GM23338 (cell line): ENCODE results near the gene DSE. TPM values are rescaled to one million over a fixed set of nuclear protein-coding genes. Genes with fewer than 3 reads are reported as not detected.

Experiments used
- ATAC-seq: fragments of 200-7000 bp; cut with Tn5 transposase; 3 replicates; pipeline ENCODE4 v1.9.1; 2020
- DNase-seq: peaks from one replicate; pipeline ENCODE4 v3.0.0-alpha.2; 2015; ENCODE audit warnings: low spot score
- H2AFZ ChIP-seq: fragments of 200-600 bp; sonication (generic); 2 replicates; pipeline ENCODE4 v1.8.0; 2016; ENCODE audit warnings: antibody characterized with exemption, mild to moderate bottlenecking, moderate library complexity
- H3F3A ChIP-seq: fragments of 200-600 bp; sonication (generic); replicated peaks from 2 replicates; pipeline ENCODE4 v1.8.0; 2017; ENCODE audit warnings: antibody characterized with exemption, mixed run types, low read depth
- H3K27ac ChIP-seq: fragments of 200-600 bp; sonication (generic); 2 replicates; pipeline ENCODE4 v1.6.1; 2016; ENCODE audit warnings: low read depth
- H3K27me3 ChIP-seq: fragments of 200-600 bp; sonication (generic); 2 replicates; pipeline ENCODE4 v1.8.0; 2016; ENCODE audit warnings: mild to moderate bottlenecking, mixed run types, moderate library complexity; ENCODE audit not compliant: insufficient read depth
- H3K36me3 ChIP-seq: fragments of 200-600 bp; sonication (generic); 2 replicates; pipeline ENCODE4 v1.8.0; 2016; ENCODE audit warnings: mild to moderate bottlenecking; ENCODE audit not compliant: insufficient read depth
- H3K4me1 ChIP-seq: fragments of 200-600 bp; sonication (generic); 2 replicates; pipeline ENCODE4 v1.8.0; 2016; ENCODE audit warnings: mild to moderate bottlenecking, moderate library complexity; ENCODE audit not compliant: insufficient read depth
- H3K4me2 ChIP-seq: fragments of 200-600 bp; sonication (generic); 2 replicates; pipeline ENCODE4 v1.7.1; 2017; ENCODE audit warnings: mixed run types
- H3K4me3 ChIP-seq: fragments of 200-600 bp; sonication (generic); 2 replicates; pipeline ENCODE4 v1.6.1; 2016; ENCODE audit warnings: mixed run types
- H3K79me2 ChIP-seq: fragments of 200-600 bp; sonication (generic); replicated peaks from 2 replicates; pipeline ENCODE4 v1.8.0; 2017; ENCODE audit warnings: mild to moderate bottlenecking; ENCODE audit not compliant: insufficient read depth
- H3K9me2 ChIP-seq: fragments of 200-600 bp; sonication (generic); 2 replicates; pipeline ENCODE4 v1.8.0; 2017; ENCODE audit not compliant: insufficient read depth
- H4K20me1 ChIP-seq: fragments of 200-600 bp; sonication (generic); replicated peaks from 2 replicates; pipeline ENCODE4 v1.8.0; 2017; ENCODE audit warnings: mild to moderate bottlenecking; ENCODE audit not compliant: insufficient read depth
- H3K27ac Mint-ChIP-seq: 2 replicates; pipeline ENCODE4 v1.8.0; 2020; ENCODE audit warnings: inconsistent platforms, mild to moderate bottlenecking, moderate library complexity, mixed read lengths
- H3K27me3 Mint-ChIP-seq: 3 replicates; pipeline ENCODE4 v1.8.0; 2022; ENCODE audit warnings: low read depth, mild to moderate bottlenecking, moderate library complexity, mixed read lengths, inconsistent platforms; ENCODE audit not compliant: insufficient read depth, poor library complexity
- H3K36me3 Mint-ChIP-seq: 3 replicates; pipeline ENCODE4 v1.8.0; 2021; ENCODE audit warnings: low read depth, mild to moderate bottlenecking, inconsistent platforms, moderate library complexity, mixed read lengths
- H3K4me1 Mint-ChIP-seq: 3 replicates; pipeline ENCODE4 v1.8.0; 2020; ENCODE audit warnings: mild to moderate bottlenecking, inconsistent platforms, mixed read lengths
- H3K4me3 Mint-ChIP-seq: 3 replicates; pipeline ENCODE4 v1.8.0; 2021; ENCODE audit warnings: moderate library complexity, mild to moderate bottlenecking, inconsistent platforms, mixed read lengths
- H3K9me3 Mint-ChIP-seq: 3 replicates; pipeline ENCODE4 v1.8.0; 2020; ENCODE audit warnings: moderate library complexity, mild to moderate bottlenecking, inconsistent platforms, mixed read lengths
- CTCF ChIP-seq, 2 experiments: fragments of 200-600 bp in 1 of 2; sonication (generic) in 1 of 2; conservative IDR thresholded peaks; 2 replicates each; pipeline versions ENCODE4 v1.5.1 to v1.6.1; 2016 to 2017; ENCODE audit warnings: antibody characterized with exemption in 2 of 2, low read depth in 2 of 2, mild to moderate bottlenecking in 2 of 2, moderate library complexity in 1 of 2
- ETS1 ChIP-seq: IDR thresholded peaks from 2 replicates; pipeline ENCODE4 v1.6.1; 2016; ENCODE audit warnings: antibody characterized with exemption
- EZH2 ChIP-seq: fragments of 200-600 bp; sonication (generic); IDR thresholded peaks from one replicate; pipeline ENCODE4 v1.8.0; 2017; ENCODE audit warnings: antibody characterized with exemption, mild to moderate bottlenecking, low read depth; ENCODE audit not compliant: unreplicated experiment
- EZH2phosphoT487 ChIP-seq: fragments of 200-600 bp; sonication (generic); IDR thresholded peaks from one replicate; pipeline ENCODE4 v1.8.1; 2018; ENCODE audit warnings: antibody characterized with exemption; ENCODE audit not compliant: unreplicated experiment
- JUNB ChIP-seq: IDR thresholded peaks from one replicate; pipeline ENCODE4 v1.6.1; 2016; ENCODE audit warnings: antibody characterized with exemption; ENCODE audit not compliant: unreplicated experiment
- REST ChIP-seq: IDR thresholded peaks from one replicate; pipeline ENCODE4 v1.6.1; 2018; ENCODE audit warnings: antibody characterized with exemption; ENCODE audit not compliant: unreplicated experiment
- STAT1 ChIP-seq: IDR thresholded peaks from one replicate; pipeline ENCODE4 v1.6.1; 2016; ENCODE audit warnings: antibody characterized with exemption; ENCODE audit not compliant: unreplicated experiment
- ZNF114 ChIP-seq: fragments of 250-450 bp; sonication (Bioruptor Pico); IDR thresholded peaks from 2 replicates; pipeline ENCODE4 v1.5.0; 2020; ENCODE audit warnings: mild to moderate bottlenecking, moderate library complexity
- ZNF331 ChIP-seq: fragments of 250-450 bp; sonication (Bioruptor Pico); IDR thresholded peaks from 2 replicates; pipeline ENCODE4 v1.5.0; 2020; ENCODE audit warnings: low read depth, mild to moderate bottlenecking, moderate library complexity
- ZNF462 ChIP-seq: fragments of 250-450 bp; sonication (Bioruptor Pico); IDR thresholded peaks from 2 replicates; pipeline ENCODE4 v1.5.0; 2020; ENCODE audit warnings: mild to moderate bottlenecking, moderate library complexity
- polyA plus RNA-seq: library from polyadenylated mRNA; unstranded; fragments of >200 nt; fragmentation: Nextera tagmentation; extraction: Ambion mirVana; gene quantifications from 2 replicates; pipeline ENCODE4 v1.2.1, GENCODE V29; 2016
- total RNA-seq: library from RNA; depleted of rRNA; stranded (reverse); fragments of >200 nt; shearing (Covaris generic); gene quantifications from 2 replicates; pipeline ENCODE4 v1.2.3, GENCODE V29; 2014

The DSE gene
- total and polyA plus RNA-seq, 2 experiments from 2014 or later, result 18.8 to 45.2 TPM

GRCh38 chr6:116388924-116389323, 18.2 kb downstream of the DSE start:
- ATAC-seq (no peak), DNase-seq (no peak)
- no peak overlapping the region for H3K4me3 ChIP-seq
- no peak overlapping the region for H3K27ac Mint-ChIP-seq
- H3K4me1 Mint-ChIP-seq, result peaks cover 24% of the 10 kb centered on the region
- no peaks in the 10 kb centered on the region for H3K27me3 ChIP-seq
- peaks cover 88% of the 10 kb centered on the region for H3K79me2 ChIP-seq
- H3K9me3 Mint-ChIP-seq, result no peaks in the 10 kb centered on the region
- H3K9me2 ChIP-seq, result no peaks in the 10 kb centered on the region
- H3K4me2 ChIP-seq, result no peak overlapping the region
- no peaks in the 10 kb centered on the region for H3K36me3 ChIP-seq
- no peaks in the 10 kb centered on the region for H3K27me3 Mint-ChIP-seq
- H2AFZ ChIP-seq, result no peak overlapping the region
- H3F3A ChIP-seq, result no peaks in the 10 kb centered on the region
- peaks cover under 1% of the 10 kb centered on the region for H4K20me1 ChIP-seq
- H3K4me3 Mint-ChIP-seq, result no peak overlapping the region
- H3K27ac ChIP-seq, result no peak overlapping the region
- no peaks in the 10 kb centered on the region for H3K36me3 Mint-ChIP-seq
- no peak for TF ChIP-seq ZNF114 (CRISPR knock-in tag)
- TF ChIP-seq JUNB, result no peak
- TF ChIP-seq EZH2phosphoT487, result no peak
- TF ChIP-seq EZH2, result no peak
- H3K4me1 ChIP-seq, result peaks cover 20% of the 10 kb centered on the region

- Histone ChIP-seq H3K4me3 (no peak overlapping the region), H4K20me1 (peaks cover 3% of the 10 kb centered on the region), H2AFZ (no peak overlapping the region), H3K9me2 (no peaks in the 10 kb centered on the region), H3K4me2 (no peak overlapping the region), H3K27me3 (no peaks in the 10 kb centered on the region), H3K4me1 (peaks cover 20% of the 10 kb centered on the region), H3F3A (no peaks in the 10 kb centered on the region), H3K79me2 (peaks cover 91% of the 10 kb centered on the region), H3K36me3 (no peaks in the 10 kb centered on the region), H3K27ac (no peak overlapping the region)
- peaks cover 20% of the 10 kb centered on the region for H3K4me1 Mint-ChIP-seq
- no peaks in the 10 kb centered on the region for H3K27me3 Mint-ChIP-seq
- DNase-seq, result no peak
- H3K36me3 Mint-ChIP-seq, result no peaks in the 10 kb centered on the region
- no peak overlapping the region for H3K4me3 Mint-ChIP-seq
- no peak overlapping the region for H3K27ac Mint-ChIP-seq
- H3K9me3 Mint-ChIP-seq, result no peaks in the 10 kb centered on the region
- ATAC-seq, result no peak
- no peak for TF ChIP-seq EZH2
- no peak for TF ChIP-seq ZNF331 (CRISPR knock-in tag)
- TF ChIP-seq REST, result no peak
- no peak for TF ChIP-seq ZNF462 (CRISPR knock-in tag)
- TF ChIP-seq ETS1, result no peak
- TF ChIP-seq CTCF (conservative IDR thresholded peaks at IDR 0.05; ENCODE audit: low read depth in 2 of 2), result no peak
- no peak for TF ChIP-seq STAT1
- TF ChIP-seq EZH2phosphoT487, result no peak
Measured at GRCh38 chr6:116389357-116389756, 18.6 kb downstream of the DSE start.
